HCT116 (cell line): ENCODE measurements around the gene TMEM266. TPM values are rescaled to one million over a fixed set of nuclear protein-coding genes. Genes with fewer than 3 reads are reported as not detected.

ENCODE experiments used
- ATAC-seq: fragments of 200-7000 bp; cut with Tn5 transposase; 2 replicates; pipeline ENCODE4 v1.9.1; 2020; ENCODE audit warnings: mild to moderate bottlenecking, moderate library complexity
- BruUV-seq: library from RNA; stranded (reverse); fragments of 400-500 nt; replicated peaks from 2 replicates; lab custom pipeline; 2021; lab: Mats Ljungman, UMichigan
- CTCF ChIA-PET: fragments of 300-600 bp; sonication (Branson Sonifier 250); formaldehyde crosslinking; loops from one replicate; lab custom pipeline; 2021; ENCODE audit warnings: antibody characterized with exemption; lab: Charles Lee
- POLR2A ChIA-PET: fragments of 300-600, 350-600 bp; sonication (Branson Sonifier 250); formaldehyde crosslinking; loops from one replicate; lab custom pipeline; 2021; ENCODE audit warnings: antibody characterized with exemption; lab: Charles Lee
- RAD21 ChIA-PET, 2 experiments: fragments of 300-600 bp; sonication (Branson Sonifier 250); formaldehyde crosslinking; loops; one replicate each; lab custom pipeline; 2023; ENCODE audit warnings: low total read pairs in 2 of 2; ENCODE audit not compliant: uncharacterized antibody in 2 of 2, unreplicated experiment in 2 of 2, low non-redundant PET in 1 of 2; lab: Charles Lee
- DNase-seq: peaks from one replicate; pipeline ENCODE4 v3.0.0-alpha.2; 2010; ENCODE audit warnings: low read depth, low spot score
- H2AFZ ChIP-seq: fragments of 200-600 bp; shearing (Covaris generic), sonication (generic); 2 replicates; pipeline ENCODE4 v1.6.1; 2017; ENCODE audit warnings: low read depth, mixed run types, mixed read lengths, antibody characterized with exemption, low read length; ENCODE audit not compliant: poor library complexity, severe bottlenecking
- H3K27ac ChIP-seq: 2 replicates; pipeline ENCODE4 v1.5.1; 2012; ENCODE audit warnings: low read depth, low read length
- H3K27me3 ChIP-seq: fragments of 200-600 bp; sonication (generic); 2 replicates; pipeline ENCODE4 v1.6.1; 2016; ENCODE audit warnings: mixed run types, low read length, mixed read lengths; ENCODE audit not compliant: insufficient read depth
- H3K36me3 ChIP-seq, 2 experiments: fragments of 200-500 bp in 1 of 2; fragments of 200-600 bp in 1 of 2; sonication (Bioruptor generic) in 1 of 2; sonication (generic) in 1 of 2; 2 replicates each; pipeline versions ENCODE4 v1.5.1 to v1.6.1; 2014 to 2016; ENCODE audit warnings: low read length in 2 of 2, inconsistent platforms in 1 of 2, mixed read lengths in 1 of 2, mixed run types in 1 of 2; ENCODE audit not compliant: insufficient read depth in 2 of 2, control insufficient read depth in 1 of 2
- H3K4me1 ChIP-seq, 2 experiments: fragments of 200-600 bp in 1 of 2; sonication (generic) in 1 of 2; 2 replicates each; pipeline versions ENCODE4 v1.5.1 to v1.6.1; 2012 to 2017; ENCODE audit warnings: low read length in 2 of 2, inconsistent platforms in 1 of 2, mild to moderate bottlenecking in 1 of 2, mixed read lengths in 1 of 2, mixed run types in 1 of 2, moderate library complexity in 1 of 2; ENCODE audit not compliant: insufficient read depth in 2 of 2, control insufficient read depth in 1 of 2
- H3K4me2 ChIP-seq: fragments of 200-600 bp; sonication (generic); 2 replicates; pipeline ENCODE4 v1.6.1; 2017; ENCODE audit warnings: mixed run types, low read length, mixed read lengths
- H3K4me3 ChIP-seq, 2 experiments: fragments of 200-600 bp in 1 of 2; sonication (generic) in 1 of 2; replicated peaks in 1 of 2; 2 replicates each; pipeline ENCODE4 v1.5.1; 2011 to 2016; ENCODE audit warnings: low read length in 2 of 2, control low read depth in 1 of 2, low read depth in 1 of 2, mild to moderate bottlenecking in 1 of 2, mixed read lengths in 1 of 2, mixed run types in 1 of 2
- H3K79me2 ChIP-seq: fragments of 200-600 bp; sonication (generic); 2 replicates; pipeline ENCODE4 v1.6.1; 2017; ENCODE audit warnings: mild to moderate bottlenecking, mixed run types, low read length, moderate library complexity, mixed read lengths; ENCODE audit not compliant: insufficient read depth
- H3K9ac ChIP-seq: fragments of 200-600 bp; sonication (generic); 2 replicates; pipeline ENCODE4 v1.6.1; 2016; ENCODE audit warnings: low read length, mixed read lengths
- H3K9me2 ChIP-seq: fragments of 200-600 bp; sonication (generic), shearing (Covaris generic); 2 replicates; pipeline ENCODE4 v1.6.1; 2017; ENCODE audit warnings: mixed run types, mild to moderate bottlenecking, moderate library complexity; ENCODE audit not compliant: insufficient read depth
- H3K9me3 ChIP-seq, 2 experiments: fragments of 200-500 bp in 1 of 2; fragments of 200-600 bp in 1 of 2; sonication (Bioruptor generic) in 1 of 2; sonication (generic) in 1 of 2; 2 replicates each; pipeline ENCODE4 v1.6.1; 2014 to 2017; ENCODE audit warnings: low read length in 2 of 2, mixed read lengths in 2 of 2, inconsistent platforms in 1 of 2, low read depth in 1 of 2, mild to moderate bottlenecking in 1 of 2, mixed run types in 1 of 2, moderate library complexity in 1 of 2; ENCODE audit not compliant: control insufficient read depth in 1 of 2, insufficient read depth in 1 of 2
- H4K20me1 ChIP-seq: fragments of 200-600 bp; sonication (generic), shearing (Covaris generic); 2 replicates; pipeline ENCODE4 v1.6.1; 2017; ENCODE audit warnings: mixed run types, mild to moderate bottlenecking, moderate library complexity; ENCODE audit not compliant: insufficient read depth
- EGR1 ChIP-seq: IDR thresholded peaks from 2 replicates; pipeline ENCODE4 v1.6.1; 2012; ENCODE audit warnings: low read depth
- ELF1 ChIP-seq: IDR thresholded peaks from 2 replicates; pipeline ENCODE4 v1.6.1; 2012; ENCODE audit warnings: low read depth, borderline replicate concordance
- EZH2 ChIP-seq: fragments of 200-600 bp; sonication (generic); IDR thresholded peaks from 2 replicates; pipeline ENCODE4 v1.6.1; 2017; ENCODE audit warnings: antibody characterized with exemption, mixed run types
- EZH2phosphoT487 ChIP-seq: fragments of 200-600 bp; IDR thresholded peaks from 2 replicates; pipeline ENCODE4 v1.6.1; 2018; ENCODE audit warnings: antibody characterized with exemption, borderline replicate concordance
- FOSL1 ChIP-seq: IDR thresholded peaks from 2 replicates; pipeline ENCODE4 v1.6.1; 2012; ENCODE audit warnings: low read depth
- POLR2A ChIP-seq: IDR thresholded peaks from 2 replicates; pipeline ENCODE4 v1.7.0; 2011; ENCODE audit warnings: borderline replicate concordance; ENCODE audit not compliant: insufficient read depth, insufficient read length; ENCODE audit errors: extremely low read depth
- POLR2AphosphoS5 ChIP-seq: IDR thresholded peaks from 2 replicates; pipeline ENCODE4 v1.6.1; 2011; ENCODE audit warnings: mild to moderate bottlenecking, low read depth, low read length, moderate library complexity
- RAD21 ChIP-seq: IDR thresholded peaks from 2 replicates; pipeline ENCODE4 v1.6.1; 2012; ENCODE audit warnings: low read depth, mild to moderate bottlenecking
- SIN3A ChIP-seq: IDR thresholded peaks from 2 replicates; pipeline ENCODE4 v1.6.1; 2012; ENCODE audit warnings: low read depth
- SP1 ChIP-seq: IDR thresholded peaks from 2 replicates; pipeline ENCODE4 v1.6.1; 2012; ENCODE audit warnings: low read depth
- TCF7L2 ChIP-seq: IDR thresholded peaks from 2 replicates; pipeline ENCODE4 v1.7.0; 2011; ENCODE audit warnings: borderline replicate concordance, inconsistent platforms; ENCODE audit not compliant: insufficient read depth, insufficient read length; ENCODE audit errors: extremely low read depth
- YY1 ChIP-seq: IDR thresholded peaks from 2 replicates; pipeline ENCODE4 v1.6.1; 2011; ENCODE audit warnings: low read length, low read depth, moderate library complexity, mild to moderate bottlenecking; ENCODE audit not compliant: insufficient replicate concordance; ENCODE audit errors: extremely low read depth
- ZFX ChIP-seq: fragments of 450-650 bp; IDR thresholded peaks from 2 replicates; pipeline ENCODE4 v1.6.1; 2017
- ZNF274 ChIP-seq: fragments of 200-500 bp; sonication (Bioruptor generic); IDR thresholded peaks from 2 replicates; pipeline ENCODE4 v1.6.1; 2014; ENCODE audit warnings: mild to moderate bottlenecking, low read depth, low read length, inconsistent platforms
- intact Hi-C: fragments of 100-400 bp; cut with micrococcal nuclease; formaldehyde crosslinking; loops from 2 replicates; pipeline ENCODE4 v1.10.0; 2022
- total RNA-seq: library from RNA; stranded (reverse); gene quantifications from one replicate; pipeline ENCODE4 v1.2.1, GENCODE V29; 2021; ENCODE audit not compliant: unreplicated experiment
- TF ChIP-seq, protein P1 (sequence below): IDR thresholded peaks from 2 replicates; pipeline ENCODE4 v1.6.1; 2012
- TF ChIP-seq, protein P2 (sequence below): IDR thresholded peaks from 2 replicates; pipeline ENCODE4 v1.6.1; 2011; ENCODE audit warnings: mild to moderate bottlenecking, low read length, moderate library complexity; ENCODE audit not compliant: insufficient replicate concordance; ENCODE audit errors: extremely low read depth
- TF ChIP-seq, protein P3 (sequence below), 3 experiments: fragments of 200-600 bp in 1 of 3; sonication (generic) in 1 of 3; IDR thresholded peaks in 2 of 3; conservative IDR thresholded peaks in 1 of 3; 2 replicates each; pipeline ENCODE4 v1.5.1; 2012 to 2017; ENCODE audit warnings: low read depth in 2 of 3, low read length in 2 of 3, antibody characterized with exemption in 1 of 3, borderline replicate concordance in 1 of 3, control low read depth in 1 of 3, mild to moderate bottlenecking in 1 of 3, mixed read lengths in 1 of 3, mixed run types in 1 of 3, moderate library complexity in 1 of 3; ENCODE audit not compliant: insufficient read depth in 1 of 3

The TMEM266 gene
- total RNA-seq, 1 experiment from 2014 or later: 0.91 TPM

DNA sequence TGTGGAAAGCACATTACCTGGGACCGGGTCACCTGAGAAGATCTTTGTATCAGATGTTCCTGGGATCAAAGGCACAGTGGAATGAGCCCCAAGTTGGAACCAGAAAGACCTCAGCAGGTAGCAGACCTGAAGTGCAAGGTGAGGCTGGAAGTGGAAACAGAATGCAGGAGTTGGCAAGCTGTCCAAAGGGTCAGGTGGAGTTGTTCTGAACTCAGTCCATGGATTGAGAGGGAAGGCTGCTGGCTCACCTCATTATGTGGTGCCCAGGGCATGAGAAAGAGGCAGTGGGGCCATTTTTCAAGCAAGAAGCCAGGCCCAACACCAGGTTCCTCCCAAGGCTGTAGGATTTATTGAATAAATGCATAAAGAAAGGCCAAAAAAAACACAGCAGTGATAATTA is 49.3 kb downstream of the TMEM266 start:
- Histone ChIP-seq H3K4me3 (no peak overlapping the region), H2AFZ (no peak overlapping the region), H3K79me2 (no peaks in the 10 kb centered on the region), H3K27me3 (no peaks in the 10 kb centered on the region), H3K27ac (no peak overlapping the region), H3K4me2 (no peak overlapping the region), H3K9me3 (no peaks in the 10 kb centered on the region), H4K20me1 (no peaks in the 10 kb centered on the region), H3K36me3 (no peaks in the 10 kb centered on the region), H3K9ac (no peak overlapping the region), H3K4me1 (peaks cover 2 to 13% of the 10 kb centered on the region in 2 experiments; a peak in 3 of 4 replicates), H3K9me2 (no peaks in the 10 kb centered on the region)
- intact Hi-C loops: no loop called here
- DNase-seq (no peak), ATAC-seq (no peak)
- POLR2A ChIA-PET: no interaction called here
- no TSS peak for BruUV-seq
- TF ChIP-seq, protein P1, sequence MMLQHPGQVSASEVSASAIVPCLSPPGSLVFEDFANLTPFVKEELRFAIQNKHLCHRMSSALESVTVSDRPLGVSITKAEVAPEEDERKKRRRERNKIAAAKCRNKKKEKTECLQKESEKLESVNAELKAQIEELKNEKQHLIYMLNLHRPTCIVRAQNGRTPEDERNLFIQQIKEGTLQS: no peak
- TF ChIP-seq EZH2phosphoT487 (no peak), ZNF274 (no peak), YY1 (no peak), ZFX (no peak), EZH2 (no peak), RAD21 (no peak), TCF7L2 (no peak), SP1 (no peak), POLR2AphosphoS5 (no peak), EGR1 (no peak), ELF1 (no peak), FOSL1 (no peak), SIN3A (no peak), POLR2A (no peak)
- TF ChIP-seq, protein P2, sequence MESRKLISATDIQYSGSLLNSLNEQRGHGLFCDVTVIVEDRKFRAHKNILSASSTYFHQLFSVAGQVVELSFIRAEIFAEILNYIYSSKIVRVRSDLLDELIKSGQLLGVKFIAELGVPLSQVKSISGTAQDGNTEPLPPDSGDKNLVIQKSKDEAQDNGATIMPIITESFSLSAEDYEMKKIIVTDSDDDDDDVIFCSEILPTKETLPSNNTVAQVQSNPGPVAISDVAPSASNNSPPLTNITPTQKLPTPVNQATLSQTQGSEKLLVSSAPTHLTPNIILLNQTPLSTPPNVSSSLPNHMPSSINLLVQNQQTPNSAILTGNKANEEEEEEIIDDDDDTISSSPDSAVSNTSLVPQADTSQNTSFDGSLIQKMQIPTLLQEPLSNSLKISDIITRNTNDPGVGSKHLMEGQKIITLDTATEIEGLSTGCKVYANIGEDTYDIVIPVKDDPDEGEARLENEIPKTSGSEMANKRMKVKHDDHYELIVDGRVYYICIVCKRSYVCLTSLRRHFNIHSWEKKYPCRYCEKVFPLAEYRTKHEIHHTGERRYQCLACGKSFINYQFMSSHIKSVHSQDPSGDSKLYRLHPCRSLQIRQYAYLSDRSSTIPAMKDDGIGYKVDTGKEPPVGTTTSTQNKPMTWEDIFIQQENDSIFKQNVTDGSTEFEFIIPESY: no peak
- TF ChIP-seq, protein P3, sequence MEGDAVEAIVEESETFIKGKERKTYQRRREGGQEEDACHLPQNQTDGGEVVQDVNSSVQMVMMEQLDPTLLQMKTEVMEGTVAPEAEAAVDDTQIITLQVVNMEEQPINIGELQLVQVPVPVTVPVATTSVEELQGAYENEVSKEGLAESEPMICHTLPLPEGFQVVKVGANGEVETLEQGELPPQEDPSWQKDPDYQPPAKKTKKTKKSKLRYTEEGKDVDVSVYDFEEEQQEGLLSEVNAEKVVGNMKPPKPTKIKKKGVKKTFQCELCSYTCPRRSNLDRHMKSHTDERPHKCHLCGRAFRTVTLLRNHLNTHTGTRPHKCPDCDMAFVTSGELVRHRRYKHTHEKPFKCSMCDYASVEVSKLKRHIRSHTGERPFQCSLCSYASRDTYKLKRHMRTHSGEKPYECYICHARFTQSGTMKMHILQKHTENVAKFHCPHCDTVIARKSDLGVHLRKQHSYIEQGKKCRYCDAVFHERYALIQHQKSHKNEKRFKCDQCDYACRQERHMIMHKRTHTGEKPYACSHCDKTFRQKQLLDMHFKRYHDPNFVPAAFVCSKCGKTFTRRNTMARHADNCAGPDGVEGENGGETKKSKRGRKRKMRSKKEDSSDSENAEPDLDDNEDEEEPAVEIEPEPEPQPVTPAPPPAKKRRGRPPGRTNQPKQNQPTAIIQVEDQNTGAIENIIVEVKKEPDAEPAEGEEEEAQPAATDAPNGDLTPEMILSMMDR (IDR thresholded peaks at IDR 0.05 in 2 of 3, conservative IDR thresholded peaks at IDR 0.05 in 1 of 3; ENCODE audit: borderline replicate concordance in 1 of 3, insufficient read depth in 1 of 3, low read depth in 2 of 3, low read length in 2 of 3): no peak
- RAD21 ChIA-PET: no interaction called here
- CTCF ChIA-PET: no interaction called here
